DOHH2 (cell line): ENCODE results near the gene ZFP30.

ENCODE experiments used
- EZH2phosphoT487 ChIP-seq: fragments of 200-600 bp; sonication (generic); IDR thresholded peaks from 2 replicates; pipeline ENCODE4 v1.6.1; 2017; ENCODE audit warnings: borderline replicate concordance, mild to moderate bottlenecking, antibody characterized with exemption, low read length, moderate library complexity, mixed read lengths
- TF ChIP-seq, protein P1 (sequence below): fragments of 200-600 bp; sonication (generic); IDR thresholded peaks from one replicate; pipeline ENCODE4 v1.5.1; 2014; ENCODE audit warnings: antibody characterized with exemption, mild to moderate bottlenecking, low read depth, low read length; ENCODE audit not compliant: poor library complexity, severe bottlenecking

DNA sequence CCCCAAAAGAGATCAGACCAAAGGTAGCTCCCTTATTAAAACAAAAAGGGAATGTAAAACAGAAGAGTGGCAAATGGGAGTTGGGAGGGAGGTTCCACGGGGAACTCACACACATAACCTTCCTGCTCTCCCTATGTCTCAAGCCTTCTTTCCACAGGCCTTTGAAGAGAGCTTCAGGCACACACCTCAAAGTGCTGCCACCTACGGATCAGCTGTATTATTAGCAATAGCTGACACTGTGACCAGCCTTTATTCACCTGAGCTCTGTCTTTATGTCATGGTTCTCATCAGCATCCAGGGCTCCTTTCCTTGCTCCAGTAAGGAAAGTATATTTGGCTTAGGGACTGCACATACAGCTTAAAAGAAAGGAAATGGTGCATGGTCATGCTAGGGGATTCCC lies 71.9 kb downstream of the ZFP30 start:
- TF ChIP-seq, protein P1, sequence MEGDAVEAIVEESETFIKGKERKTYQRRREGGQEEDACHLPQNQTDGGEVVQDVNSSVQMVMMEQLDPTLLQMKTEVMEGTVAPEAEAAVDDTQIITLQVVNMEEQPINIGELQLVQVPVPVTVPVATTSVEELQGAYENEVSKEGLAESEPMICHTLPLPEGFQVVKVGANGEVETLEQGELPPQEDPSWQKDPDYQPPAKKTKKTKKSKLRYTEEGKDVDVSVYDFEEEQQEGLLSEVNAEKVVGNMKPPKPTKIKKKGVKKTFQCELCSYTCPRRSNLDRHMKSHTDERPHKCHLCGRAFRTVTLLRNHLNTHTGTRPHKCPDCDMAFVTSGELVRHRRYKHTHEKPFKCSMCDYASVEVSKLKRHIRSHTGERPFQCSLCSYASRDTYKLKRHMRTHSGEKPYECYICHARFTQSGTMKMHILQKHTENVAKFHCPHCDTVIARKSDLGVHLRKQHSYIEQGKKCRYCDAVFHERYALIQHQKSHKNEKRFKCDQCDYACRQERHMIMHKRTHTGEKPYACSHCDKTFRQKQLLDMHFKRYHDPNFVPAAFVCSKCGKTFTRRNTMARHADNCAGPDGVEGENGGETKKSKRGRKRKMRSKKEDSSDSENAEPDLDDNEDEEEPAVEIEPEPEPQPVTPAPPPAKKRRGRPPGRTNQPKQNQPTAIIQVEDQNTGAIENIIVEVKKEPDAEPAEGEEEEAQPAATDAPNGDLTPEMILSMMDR = peak; percentile 36
- TF ChIP-seq EZH2phosphoT487 = no peak
